Activated T-helper 2 cell treated with anti-CD3 and anti-CD28 coated beads, Interferon-gamma antibody, Interleukin-2, Interleukin-4, amounts not matched to agents 10 μg/mL and 5 μg/mL and 100 μg/mL, durations not matched to agents 14 hours and 24 hours and 36 hours (primary cell): ENCODE results near the gene ATXN7. TPM values are rescaled to one million over a fixed set of nuclear protein-coding genes. Genes with fewer than 3 reads are reported as not detected.

Experiments
- DNase-seq: peaks from one replicate; pipeline ENCODE4 v3.0.0; 2021; ENCODE audit warnings: low spot score
- H3K27ac Mint-ChIP-seq: one replicate; pipeline ENCODE4 v1.8.0; 2021; ENCODE audit warnings: mixed read lengths
- H3K27me3 Mint-ChIP-seq: one replicate; pipeline ENCODE4 v1.8.0; 2021; ENCODE audit warnings: low read depth, mixed read lengths
- H3K36me3 Mint-ChIP-seq: one replicate; pipeline ENCODE4 v1.8.0; 2021; ENCODE audit warnings: low read depth, mixed read lengths
- H3K4me1 Mint-ChIP-seq: one replicate; pipeline ENCODE4 v1.8.0; 2021; ENCODE audit warnings: low read depth, mixed read lengths
- H3K4me3 Mint-ChIP-seq: one replicate; pipeline ENCODE4 v1.8.0; 2021; ENCODE audit warnings: low read depth, mild to moderate bottlenecking, moderate library complexity, mixed read lengths
- H3K9me3 Mint-ChIP-seq: one replicate; pipeline ENCODE4 v1.8.0; 2021; ENCODE audit warnings: mixed read lengths
- intact Hi-C: fragments of 100-400 bp; cut with micrococcal nuclease; formaldehyde crosslinking; loops from one replicate; pipeline ENCODE4 v1.15.1; 2023
- total RNA-seq: library from RNA; stranded (reverse); gene quantifications from 2 replicates; pipeline ENCODE4 v1.2.3, GENCODE V29; 2022

Gene ATXN7
- total RNA-seq, 1 donor from 2014 or later: 42.8 TPM

GRCh38 chr3:63896332-63897030, 32.8 kb downstream of the ATXN7 start:
- intact Hi-C loops: loop anchor here (2.0 kb wide), 1 partner anchor 14 kb away; no protein-coding TSS in a partner anchor
- no peaks in the 10 kb centered on the region for H3K9me3 Mint-ChIP-seq
- peaks cover 38% of the 10 kb centered on the region for H3K4me1 Mint-ChIP-seq
- no peak overlapping the region for H3K27ac Mint-ChIP-seq
- DNase-seq: no peak
- no peak overlapping the region for H3K4me3 Mint-ChIP-seq
- H3K36me3 Mint-ChIP-seq: peaks cover 40% of the 10 kb centered on the region
- H3K27me3 Mint-ChIP-seq: no peaks in the 10 kb centered on the region

- H3K36me3 Mint-ChIP-seq: peaks cover 51% of the 10 kb centered on the region
- no peak for DNase-seq
- H3K4me3 Mint-ChIP-seq: no peak overlapping the region
- peaks cover 41% of the 10 kb centered on the region for H3K4me1 Mint-ChIP-seq
- H3K27ac Mint-ChIP-seq: peak overlapping the region; percentile 25
- intact Hi-C loops: loop anchor here (1.0 kb wide), 1 partner anchor 11 kb away; no protein-coding TSS in a partner anchor
- H3K9me3 Mint-ChIP-seq: no peaks in the 10 kb centered on the region
- H3K27me3 Mint-ChIP-seq: no peaks in the 10 kb centered on the region
Measured at GRCh38 chr3:63900010-63900409, 36.3 kb downstream of the ATXN7 start.

- no peak for DNase-seq
- H3K27me3 Mint-ChIP-seq: no peaks in the 10 kb centered on the region
- intact Hi-C loops: loop anchor here (1.0 kb wide), 1 partner anchor 11 kb away; no protein-coding TSS in a partner anchor
- no peaks in the 10 kb centered on the region for H3K9me3 Mint-ChIP-seq
- peaks cover 38% of the 10 kb centered on the region for H3K4me1 Mint-ChIP-seq
- H3K36me3 Mint-ChIP-seq: peaks cover 52% of the 10 kb centered on the region
- H3K4me3 Mint-ChIP-seq: no peak overlapping the region
- H3K27ac Mint-ChIP-seq: peak overlapping the region; percentile 25
Measured at GRCh38 chr3:63900459-63900858, 36.8 kb downstream of the ATXN7 start.

- Mint-ChIP-seq H3K4me1 (peaks cover 28% of the 10 kb centered on the region), H3K9me3 (no peaks in the 10 kb centered on the region), H3K4me3 (no peak overlapping the region), H3K36me3 (peaks cover 30% of the 10 kb centered on the region), H3K27me3 (no peaks in the 10 kb centered on the region), H3K27ac (no peak overlapping the region)
- intact Hi-C loops: no loop called here
- no peak for DNase-seq
Measured at GRCh38 chr3:63905731-63906620, 42.3 kb downstream of the ATXN7 start.

- no peak for DNase-seq
- no peaks in the 10 kb centered on the region for H3K27me3 Mint-ChIP-seq
- peaks cover 23% of the 10 kb centered on the region for H3K4me1 Mint-ChIP-seq
- H3K4me3 Mint-ChIP-seq: no peak overlapping the region
- no peaks in the 10 kb centered on the region for H3K9me3 Mint-ChIP-seq
- peaks cover 19% of the 10 kb centered on the region for H3K36me3 Mint-ChIP-seq
- intact Hi-C loops: no loop called here
- no peak overlapping the region for H3K27ac Mint-ChIP-seq
Measured at GRCh38 chr3:63908081-63908736, 44.5 kb downstream of the ATXN7 start.

- Mint-ChIP-seq H3K9me3 (no peaks in the 10 kb centered on the region), H3K4me3 (no peak overlapping the region), H3K27me3 (no peaks in the 10 kb centered on the region), H3K36me3 (peaks cover 25% of the 10 kb centered on the region), H3K27ac (no peak overlapping the region), H3K4me1 (peaks cover 28% of the 10 kb centered on the region)
- intact Hi-C loops: no loop called here
- no peak for DNase-seq
Measured at GRCh38 chr3:63908776-63909175, 45.1 kb downstream of the ATXN7 start.

- peaks cover 27% of the 10 kb centered on the region for H3K36me3 Mint-ChIP-seq
- H3K27me3 Mint-ChIP-seq: no peaks in the 10 kb centered on the region
- DNase-seq: no peak
- no peak overlapping the region for H3K27ac Mint-ChIP-seq
- peaks cover 32% of the 10 kb centered on the region for H3K4me1 Mint-ChIP-seq
- H3K9me3 Mint-ChIP-seq: no peaks in the 10 kb centered on the region
- H3K4me3 Mint-ChIP-seq: no peak overlapping the region
- intact Hi-C loops: no loop called here
Measured at GRCh38 chr3:63909431-63909830, 45.8 kb downstream of the ATXN7 start.

GRCh38 chr3:63910001-63910400, 46.3 kb downstream of the ATXN7 start:
- peak overlapping the region; percentile 38 for H3K27ac Mint-ChIP-seq
- no peaks in the 10 kb centered on the region for H3K27me3 Mint-ChIP-seq
- no peak for DNase-seq
- intact Hi-C loops: loop anchor here (2.0 kb wide), 2 partner anchors 13 to 59 kb away; no protein-coding TSS in a partner anchor
- no peaks in the 10 kb centered on the region for H3K9me3 Mint-ChIP-seq
- H3K4me3 Mint-ChIP-seq: no peak overlapping the region
- H3K4me1 Mint-ChIP-seq: peaks cover 32% of the 10 kb centered on the region
- peaks cover 28% of the 10 kb centered on the region for H3K36me3 Mint-ChIP-seq

- no peak for DNase-seq
- H3K4me1 Mint-ChIP-seq: peaks cover 30% of the 10 kb centered on the region
- no peaks in the 10 kb centered on the region for H3K9me3 Mint-ChIP-seq
- peak overlapping the region; percentile 94 for H3K4me3 Mint-ChIP-seq
- H3K36me3 Mint-ChIP-seq: peaks cover 29% of the 10 kb centered on the region
- H3K27me3 Mint-ChIP-seq: no peaks in the 10 kb centered on the region
- intact Hi-C loops: loop anchor here (1.0 to 2.0 kb wide), 4 partner anchors 11 to 58 kb away; no protein-coding TSS in a partner anchor
- H3K27ac Mint-ChIP-seq: peak overlapping the region; percentile 97
Measured at GRCh38 chr3:63910891-63911290, 47.2 kb downstream of the ATXN7 start.

GRCh38 chr3:63911509-63911872, 47.8 kb downstream of the ATXN7 start:
- no peaks in the 10 kb centered on the region for H3K27me3 Mint-ChIP-seq
- peaks cover 32% of the 10 kb centered on the region for H3K4me1 Mint-ChIP-seq
- H3K27ac Mint-ChIP-seq: peak overlapping the region; percentile 97
- peaks cover 32% of the 10 kb centered on the region for H3K36me3 Mint-ChIP-seq
- intact Hi-C loops: loop anchor here (1.0 to 2.0 kb wide), 4 partner anchors 11 to 57 kb away; no protein-coding TSS in a partner anchor
- no peaks in the 10 kb centered on the region for H3K9me3 Mint-ChIP-seq
- no peak for DNase-seq
- H3K4me3 Mint-ChIP-seq: peak overlapping the region; percentile 94

GRCh38 chr3:63911873-63912767, 48.5 kb downstream of the ATXN7 start, which contains the start of gene SCAANT1:
Gene SCAANT1, minus strand, starts transcription at chr3:63912383.
- peaks cover 35% of the 10 kb centered on the region for H3K36me3 Mint-ChIP-seq
- H3K4me1 Mint-ChIP-seq: peaks cover 33% of the 10 kb centered on the region
- H3K27me3 Mint-ChIP-seq: no peaks in the 10 kb centered on the region
- DNase-seq: peak; percentile 81
- H3K4me3 Mint-ChIP-seq: peak within 1 kb of the TSS; percentile 94
- intact Hi-C loops: loop anchor here (1.0 to 2.0 kb wide), 4 partner anchors 12 to 57 kb away; no protein-coding TSS in a partner anchor
- no peaks in the 10 kb centered on the region for H3K9me3 Mint-ChIP-seq
- H3K27ac Mint-ChIP-seq: peak within 1 kb of the TSS; percentile 97
